GM19023 (cell line): ENCODE results near the gene SNX18.

Experiments used
- ATAC-seq: cut with Tn5 transposase; IDR thresholded peaks from one replicate; pipeline ENCODE4 v1.9.1; 2021; ENCODE audit warnings: mild to moderate bottlenecking, moderate library complexity; ENCODE audit not compliant: unreplicated experiment

Gene SNX18

GRCh38 chr5:54540286-54540685 lies 22.7 kb downstream of the SNX18 start:
- ATAC-seq = no peak

GRCh38 chr5:54541823-54542783 lies 24.5 kb downstream of the SNX18 start:
- ATAC-seq = no peak

GRCh38 chr5:54544044-54544443 lies 26.5 kb downstream of the SNX18 start:
- ATAC-seq = no peak

- ATAC-seq = no peak
Measured at GRCh38 chr5:54545796-54546195, 28.2 kb downstream of the SNX18 start.

GRCh38 chr5:54547711-54548250 lies 30.2 kb downstream of the SNX18 start:
- ATAC-seq = no peak

GRCh38 chr5:54548565-54548964 lies 31.0 kb downstream of the SNX18 start:
- no peak for ATAC-seq

GRCh38 chr5:54551292-54551691 lies 33.7 kb downstream of the SNX18 start:
- ATAC-seq = no peak

GRCh38 chr5:54551926-54552325 lies 34.4 kb downstream of the SNX18 start:
- no peak for ATAC-seq

- no peak for ATAC-seq
Measured at GRCh38 chr5:54552446-54552845, 34.9 kb downstream of the SNX18 start.

GRCh38 chr5:54553659-54554207 lies 36.2 kb downstream of the SNX18 start:
- ATAC-seq = no peak

- no peak for ATAC-seq
Measured at GRCh38 chr5:54556141-54556540, 38.6 kb downstream of the SNX18 start.

- ATAC-seq = no peak
Measured at GRCh38 chr5:54558362-54558761, 40.8 kb downstream of the SNX18 start.

- no peak for ATAC-seq
Measured at GRCh38 chr5:54561651-54562050, 44.1 kb downstream of the SNX18 start.

- no peak for ATAC-seq
Measured at GRCh38 chr5:54563083-54563761, 45.7 kb downstream of the SNX18 start.

GRCh38 chr5:54567996-54568395 lies 50.4 kb downstream of the SNX18 start:
- no peak for ATAC-seq

GRCh38 chr5:54570916-54571315 lies 53.4 kb downstream of the SNX18 start:
- no peak for ATAC-seq

GRCh38 chr5:54571462-54571861 lies 53.9 kb downstream of the SNX18 start:
- ATAC-seq = no peak

- ATAC-seq = no peak
Measured at GRCh38 chr5:54573812-54574489, 56.4 kb downstream of the SNX18 start.

- ATAC-seq = no peak
Measured at GRCh38 chr5:54577528-54577927, 60.0 kb downstream of the SNX18 start.

GRCh38 chr5:54577937-54578653 lies 60.5 kb downstream of the SNX18 start:
- no peak for ATAC-seq
